GM18868 (cell line): ENCODE results near the gene KLF7.
A peak's percentile ranks its signal among the peaks of the same experiment; 100 is the strongest.

ENCODE experiments used
- ATAC-seq: cut with Tn5 transposase; IDR thresholded peaks from one replicate; pipeline ENCODE4 v1.9.1; 2021; ENCODE audit warnings: mild to moderate bottlenecking, moderate library complexity; ENCODE audit not compliant: unreplicated experiment

Gene KLF7

DNA sequence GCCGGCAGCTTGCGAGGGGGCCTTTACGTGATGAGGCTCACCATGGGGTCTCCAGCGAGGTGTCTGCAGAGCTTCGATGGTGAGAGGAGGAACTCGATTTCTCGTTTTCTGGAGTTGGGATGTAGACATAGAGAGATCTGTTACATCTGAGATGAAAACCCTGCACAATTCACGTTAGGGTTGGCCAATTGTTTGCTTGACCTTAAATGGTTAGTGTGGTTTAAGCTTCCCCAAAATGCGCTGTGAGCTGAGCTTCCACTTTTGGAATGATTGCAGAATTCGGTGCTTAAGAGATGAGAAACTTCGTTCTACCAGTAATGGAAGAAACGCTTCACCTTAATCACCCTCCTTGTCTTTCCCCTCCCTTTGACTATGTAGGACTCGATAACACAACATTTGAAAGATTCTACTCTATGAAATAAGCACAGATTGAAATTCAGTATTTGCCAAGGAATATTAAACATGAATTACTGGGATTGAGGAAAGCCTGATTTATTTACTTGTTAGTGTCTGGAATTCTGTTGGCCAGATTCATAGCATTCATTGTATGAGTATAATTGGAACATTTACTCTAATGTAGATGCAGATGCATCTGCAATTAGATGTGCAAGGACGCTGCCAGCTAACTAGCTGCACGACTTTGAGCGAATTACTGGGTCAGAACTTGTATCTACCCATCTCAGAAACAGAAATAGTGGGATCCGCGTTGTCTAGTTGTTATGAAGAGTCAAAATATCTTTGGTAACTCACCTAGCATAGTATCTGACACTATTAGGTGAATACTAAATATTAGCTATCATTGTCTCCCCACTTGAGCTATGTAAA lies 1.6 kb upstream of the KLF7 start:
- ATAC-seq = peak; percentile 1

DNA sequence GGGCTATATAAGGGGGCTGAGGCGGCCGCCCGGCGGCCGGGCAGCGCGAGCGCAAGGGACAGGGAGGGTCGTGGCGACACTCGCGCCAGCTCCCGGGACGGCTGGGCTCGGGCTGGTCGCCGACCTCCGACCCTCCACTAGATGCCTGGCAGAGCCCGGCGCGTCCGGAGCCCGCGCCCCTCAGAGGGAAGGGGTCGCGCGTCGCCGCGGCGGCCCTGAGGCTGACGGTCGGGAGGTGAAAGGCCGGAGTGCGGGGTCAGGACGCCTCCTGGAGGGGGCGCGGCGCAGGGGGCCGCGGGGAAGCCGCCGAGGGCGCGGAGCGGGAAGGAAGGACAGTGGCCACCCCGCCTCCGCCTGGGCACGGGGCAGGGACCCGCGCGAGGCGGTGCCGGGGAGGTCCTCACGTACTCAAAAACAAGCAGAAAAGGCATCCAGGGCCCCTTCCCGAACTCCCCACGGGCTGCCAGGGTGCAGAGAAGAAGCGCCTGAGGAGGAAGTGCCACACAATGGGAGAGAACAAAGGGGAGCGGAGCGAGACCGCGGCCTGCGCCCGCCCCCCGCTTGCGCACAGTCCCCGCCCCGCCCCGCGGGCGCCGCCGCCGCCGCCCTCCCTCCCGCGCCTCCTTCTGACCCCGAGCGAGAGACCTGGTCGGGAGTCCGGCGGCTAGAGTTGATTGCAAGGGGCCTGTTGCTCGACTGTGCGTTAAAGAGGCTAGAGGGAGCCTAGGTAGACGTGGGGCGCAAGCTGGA lies 776 bp upstream of the KLF7 start:
- peak; percentile 52 for ATAC-seq

DNA sequence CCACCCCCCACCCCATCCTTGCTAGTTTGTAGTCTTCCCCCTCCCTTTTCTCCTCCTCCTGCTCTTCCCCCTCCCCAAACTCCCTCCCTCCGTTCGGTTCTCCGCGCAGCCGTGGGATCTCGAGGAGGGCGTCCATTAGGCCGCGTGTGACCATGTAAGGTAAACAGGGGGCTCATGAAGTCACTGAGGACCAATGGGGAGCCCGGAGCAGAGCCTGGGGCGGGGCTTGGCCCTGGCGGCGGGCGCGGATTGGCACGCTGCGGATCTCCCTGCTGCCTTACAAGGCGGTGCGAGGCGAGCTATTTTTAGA lies 246 bp upstream of the KLF7 start:
- peak; percentile 91 for ATAC-seq

DNA sequence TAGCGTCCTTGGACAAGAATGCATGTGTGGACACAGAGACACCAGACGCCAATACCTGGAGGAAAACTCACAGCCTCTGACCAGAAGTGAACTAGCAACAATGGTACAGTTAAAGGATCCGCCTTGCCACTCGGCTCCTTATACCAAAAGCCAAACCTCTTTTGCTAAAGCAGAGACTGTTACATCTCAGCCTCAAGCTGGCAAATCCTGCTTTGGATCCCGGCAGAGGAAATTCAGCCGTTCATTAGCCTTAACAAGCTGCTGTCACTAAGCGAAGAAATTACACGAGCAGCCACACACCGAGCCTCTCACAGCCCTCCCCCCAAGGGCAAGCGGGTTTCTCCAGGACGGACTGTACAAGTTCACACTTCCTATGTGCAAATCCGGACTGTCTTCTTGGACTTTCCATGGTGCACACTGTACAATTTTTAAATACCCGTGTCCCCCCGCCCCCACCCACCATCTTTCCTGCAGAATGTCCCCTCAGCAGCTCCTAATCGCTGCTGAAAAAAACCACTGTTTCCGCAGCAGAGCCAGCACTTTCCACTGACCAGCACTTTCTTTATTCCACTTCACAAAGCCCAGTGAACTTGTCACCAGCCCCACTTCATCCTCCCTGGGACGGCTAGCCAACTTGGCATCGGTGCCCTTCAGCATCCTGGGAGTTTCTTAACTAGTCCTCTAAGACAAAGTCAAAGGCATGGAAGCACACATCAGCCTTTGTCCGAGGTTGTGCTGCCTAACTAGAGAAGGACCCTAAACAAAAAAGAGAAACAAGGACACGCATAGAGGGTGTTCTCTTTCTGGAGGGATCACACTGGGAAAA lies 1.5 kb downstream of the KLF7 start:
- no peak for ATAC-seq

DNA sequence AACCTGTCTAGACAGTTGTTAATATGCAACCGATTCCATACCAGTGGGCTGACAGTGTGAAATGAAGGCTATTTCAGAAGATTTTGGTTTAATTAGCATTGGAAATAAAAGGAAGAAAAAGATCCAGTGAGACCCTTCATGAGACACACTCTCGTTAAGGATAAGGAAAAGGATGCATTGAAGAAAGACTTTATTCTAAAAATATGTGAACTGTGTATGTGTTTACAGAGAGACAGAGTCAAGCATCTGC lies 2.1 kb downstream of the KLF7 start:
- ATAC-seq = no peak

DNA sequence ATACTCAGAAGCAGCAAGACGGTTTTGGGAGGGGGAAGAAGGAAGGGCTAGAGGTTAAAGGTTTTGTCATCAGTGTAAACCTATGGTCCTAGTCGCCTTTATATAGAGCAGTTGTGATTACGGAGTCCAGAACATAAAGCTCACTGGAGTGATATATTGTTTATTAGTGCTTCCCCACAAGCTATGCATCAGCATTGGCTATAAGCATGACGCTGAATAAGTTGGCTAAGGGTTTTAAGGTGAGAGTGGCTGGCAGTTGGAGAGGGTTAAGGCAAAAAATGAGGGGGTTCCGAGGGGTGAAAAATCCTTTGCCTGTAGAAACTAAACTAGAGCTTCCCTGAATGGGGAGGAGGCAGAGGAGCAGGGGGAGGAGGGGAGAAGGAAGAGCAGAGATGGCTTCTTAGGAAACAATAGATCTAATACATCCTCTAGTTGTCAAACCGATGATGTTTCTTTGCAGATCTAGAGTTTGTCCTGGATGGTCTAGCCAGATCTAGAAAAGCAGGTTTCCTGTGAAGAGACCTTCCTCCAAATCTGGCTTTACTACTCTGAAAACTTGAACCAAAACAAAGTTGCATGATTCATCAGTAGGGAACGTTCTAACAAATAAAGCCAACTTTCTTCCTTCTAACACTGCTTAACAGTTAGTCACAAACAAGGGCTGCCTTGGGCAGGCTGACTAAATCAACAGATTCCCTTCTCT lies 2.5 kb downstream of the KLF7 start:
- ATAC-seq = no peak

DNA sequence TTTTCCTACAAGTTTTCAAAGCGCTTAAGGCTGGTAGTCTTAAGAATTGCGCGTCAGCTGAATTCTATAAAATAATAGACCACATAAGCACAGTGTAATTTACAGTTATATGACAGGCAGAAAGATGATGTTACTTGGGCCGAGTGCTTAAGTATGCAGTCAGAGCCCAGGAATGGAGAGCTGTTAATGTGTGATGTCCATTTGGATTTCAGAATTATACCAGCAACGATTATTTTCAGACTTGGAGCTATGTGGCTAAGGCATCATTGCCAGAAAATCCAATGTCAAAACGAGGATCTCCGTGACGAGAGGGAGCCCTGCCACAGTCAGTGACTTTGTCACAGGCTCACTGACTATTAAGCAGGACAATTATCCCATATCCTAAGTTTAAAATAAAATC lies 3.4 kb downstream of the KLF7 start:
- ATAC-seq = no peak

DNA sequence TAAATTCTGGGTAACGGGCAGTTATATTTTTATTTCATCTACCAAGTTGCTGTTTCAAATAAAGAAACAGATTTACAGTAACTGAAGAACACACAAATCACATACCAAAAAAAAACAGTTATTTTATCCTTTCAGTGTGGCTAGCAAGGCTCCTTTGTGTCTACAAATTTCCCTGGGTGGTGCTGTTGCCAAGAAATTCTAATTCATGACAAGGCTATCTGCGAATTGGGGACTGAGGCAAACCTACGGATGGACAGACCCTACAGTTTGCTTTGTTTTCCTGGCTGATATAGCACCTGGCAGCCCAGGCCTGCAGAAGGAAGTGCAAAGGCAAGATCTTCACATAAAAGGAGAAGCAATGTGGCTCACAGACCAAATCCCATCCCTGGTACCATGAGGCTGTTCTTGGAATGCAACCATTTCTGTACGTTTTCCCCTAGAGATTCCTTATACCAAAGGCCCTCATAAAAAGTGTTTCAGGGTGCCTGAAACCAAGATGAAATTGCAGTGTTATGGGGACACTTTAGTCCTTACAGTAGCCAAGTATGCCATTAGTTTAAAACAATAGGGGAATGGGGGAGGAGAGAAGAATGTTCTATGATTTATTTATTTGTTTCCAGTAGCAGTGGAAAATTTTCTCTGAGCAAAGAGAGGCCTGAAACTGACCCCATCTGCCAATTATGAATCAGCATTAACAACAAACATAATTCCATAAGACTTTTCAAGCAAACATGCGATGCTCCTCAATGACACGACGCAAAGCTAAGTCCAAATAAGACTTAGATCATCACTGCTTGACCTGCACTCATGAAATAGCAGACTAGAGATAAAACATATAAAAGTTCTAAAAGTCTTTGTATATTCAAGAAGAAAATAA lies 4.3 kb downstream of the KLF7 start:
- ATAC-seq = no peak

DNA sequence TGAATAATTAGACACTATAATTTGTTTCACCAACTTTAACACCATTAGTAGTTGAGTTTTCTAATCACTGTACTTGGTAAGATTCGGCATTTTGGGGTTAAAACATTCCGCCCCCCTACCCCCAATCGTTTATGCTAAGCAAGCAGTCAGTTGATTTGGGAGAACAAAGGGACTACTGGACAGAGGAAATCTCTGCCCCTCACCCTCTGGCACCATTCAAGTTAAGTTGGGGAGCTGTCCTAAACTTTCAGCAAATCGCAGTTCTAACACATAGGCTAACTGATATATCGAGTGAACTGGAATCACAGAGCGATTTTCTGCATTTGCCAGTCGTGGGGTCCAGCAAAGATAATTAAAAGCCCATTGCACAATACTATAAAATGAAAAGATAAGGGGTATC lies 5.6 kb downstream of the KLF7 start:
- ATAC-seq = no peak

DNA sequence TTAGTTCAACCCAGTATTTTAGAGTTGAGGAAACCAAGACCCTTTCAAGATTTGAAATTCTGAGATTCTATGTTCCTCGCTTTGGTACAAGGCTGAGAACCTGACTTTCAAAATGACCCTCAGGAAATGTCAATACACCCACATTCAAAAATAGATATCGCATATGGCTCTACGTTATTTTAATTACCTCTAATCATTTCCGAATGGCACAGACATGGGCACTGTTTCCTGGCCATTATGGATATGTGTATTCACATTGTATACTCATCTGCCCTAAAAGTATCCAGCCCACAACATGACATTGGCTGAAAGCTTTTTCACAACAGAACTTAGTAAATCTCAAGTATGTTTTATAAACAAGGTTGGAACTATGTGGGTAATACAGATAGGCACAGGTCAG lies 6.7 kb downstream of the KLF7 start:
- no peak for ATAC-seq

DNA sequence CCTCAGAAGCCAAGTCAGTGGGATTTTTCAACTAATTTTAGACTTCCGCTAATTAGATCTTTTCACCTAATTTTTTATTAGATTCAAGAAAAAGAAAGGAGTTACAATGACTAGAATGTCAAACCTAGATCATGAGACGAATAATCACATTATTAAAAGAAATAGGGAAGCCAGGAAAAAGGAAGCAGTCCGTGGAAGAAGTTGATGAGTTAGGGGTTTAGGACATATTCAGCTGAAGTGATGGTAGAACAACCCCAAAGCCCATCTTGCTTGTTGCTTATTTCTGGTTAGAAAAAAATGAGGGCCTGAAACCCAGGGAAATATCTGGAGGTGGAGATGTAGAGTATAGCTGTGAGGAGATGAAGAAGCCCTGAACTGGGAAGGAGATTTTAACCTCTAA lies 8.0 kb downstream of the KLF7 start:
- ATAC-seq = no peak

DNA sequence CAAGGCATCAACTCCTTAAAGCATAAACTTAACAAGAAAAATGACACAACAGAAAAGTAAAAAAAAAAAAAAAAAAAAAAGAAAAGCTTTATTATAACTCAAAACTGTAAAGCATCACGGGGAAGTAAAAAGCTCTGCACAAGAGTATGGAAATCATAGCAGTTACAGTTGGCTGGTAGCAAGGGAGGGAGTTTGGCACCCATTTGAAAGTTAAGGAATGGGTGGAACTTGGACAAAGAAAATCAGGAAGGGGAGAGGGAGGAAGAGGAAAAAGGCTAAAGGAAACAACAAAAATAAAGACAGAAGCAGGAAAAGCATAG lies 8.6 kb downstream of the KLF7 start:
- no peak for ATAC-seq

DNA sequence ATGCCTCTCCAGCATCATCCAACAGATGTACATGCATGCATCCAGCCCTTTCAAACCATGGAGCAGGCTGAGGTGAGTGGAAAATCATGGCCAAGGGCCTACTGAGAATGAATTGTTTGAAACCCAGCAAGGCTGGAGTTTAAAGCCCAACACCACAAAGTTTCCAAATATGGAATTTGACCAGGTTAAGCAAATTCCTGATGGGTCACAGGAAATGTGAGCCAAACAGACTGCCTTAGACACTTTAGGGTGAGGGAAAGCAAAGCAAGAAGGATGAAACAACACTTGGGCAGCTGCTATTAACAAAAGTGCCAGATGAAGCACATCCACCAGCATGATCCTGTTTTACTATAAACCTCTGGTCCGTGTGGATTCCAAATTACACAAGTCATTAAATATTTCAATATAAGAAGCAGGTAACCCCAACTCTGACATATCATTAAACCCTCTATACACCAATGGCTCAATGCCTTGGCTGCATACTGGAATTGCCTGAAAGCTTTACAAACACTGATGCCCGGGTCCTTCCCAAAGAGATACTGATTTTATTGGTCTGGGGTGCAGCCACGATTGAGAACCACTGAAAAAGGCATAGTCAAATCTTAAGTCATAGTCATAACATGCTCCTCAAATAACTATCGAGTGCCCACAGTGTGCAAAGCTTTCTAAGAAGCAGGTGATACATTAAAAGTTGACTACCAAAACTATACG lies 9.1 kb downstream of the KLF7 start:
- peak; percentile 82 for ATAC-seq

DNA sequence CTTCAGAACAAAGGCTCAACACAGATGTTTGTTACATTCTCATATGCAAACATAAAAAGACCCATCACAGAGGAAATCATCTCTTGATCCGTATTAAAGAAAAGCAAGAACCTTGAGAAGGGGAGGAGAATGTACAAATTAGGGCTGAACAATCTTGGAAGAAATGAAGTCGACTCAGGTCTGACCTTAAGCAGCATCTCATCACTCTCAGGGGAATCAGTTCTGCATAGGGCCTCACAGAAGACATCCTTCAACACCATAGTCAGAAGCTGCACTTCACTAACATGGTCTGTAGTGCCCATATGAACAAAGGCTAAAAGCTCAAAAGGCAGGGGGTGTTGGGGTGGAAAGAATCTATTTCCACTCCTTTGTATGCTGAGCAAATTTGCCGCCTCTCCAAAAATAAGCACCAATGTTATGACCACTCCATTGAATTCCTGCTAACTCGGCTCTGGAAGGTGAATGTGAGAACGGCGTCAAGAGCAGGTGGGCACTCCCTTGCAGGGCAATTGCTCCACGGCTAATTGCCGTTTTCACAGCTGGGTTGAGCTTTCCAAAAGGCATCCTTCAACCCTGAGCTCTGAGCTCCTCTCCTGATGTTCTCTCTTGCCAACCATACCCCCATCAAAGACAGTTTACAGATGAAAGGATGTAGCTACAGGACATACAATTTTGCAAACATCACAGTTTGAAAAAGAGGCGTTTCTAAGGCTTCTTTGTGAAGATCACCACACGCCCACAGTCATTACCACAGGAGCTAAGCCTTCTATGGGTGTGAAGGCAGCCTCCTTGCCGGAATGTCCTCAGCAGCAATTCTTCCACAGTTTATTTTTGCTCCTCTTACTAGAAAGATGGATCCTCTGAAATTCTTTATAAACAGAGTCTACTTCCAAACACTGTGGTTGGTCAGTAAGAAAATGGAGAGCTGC lies 10.0 kb downstream of the KLF7 start:
- no peak for ATAC-seq

DNA sequence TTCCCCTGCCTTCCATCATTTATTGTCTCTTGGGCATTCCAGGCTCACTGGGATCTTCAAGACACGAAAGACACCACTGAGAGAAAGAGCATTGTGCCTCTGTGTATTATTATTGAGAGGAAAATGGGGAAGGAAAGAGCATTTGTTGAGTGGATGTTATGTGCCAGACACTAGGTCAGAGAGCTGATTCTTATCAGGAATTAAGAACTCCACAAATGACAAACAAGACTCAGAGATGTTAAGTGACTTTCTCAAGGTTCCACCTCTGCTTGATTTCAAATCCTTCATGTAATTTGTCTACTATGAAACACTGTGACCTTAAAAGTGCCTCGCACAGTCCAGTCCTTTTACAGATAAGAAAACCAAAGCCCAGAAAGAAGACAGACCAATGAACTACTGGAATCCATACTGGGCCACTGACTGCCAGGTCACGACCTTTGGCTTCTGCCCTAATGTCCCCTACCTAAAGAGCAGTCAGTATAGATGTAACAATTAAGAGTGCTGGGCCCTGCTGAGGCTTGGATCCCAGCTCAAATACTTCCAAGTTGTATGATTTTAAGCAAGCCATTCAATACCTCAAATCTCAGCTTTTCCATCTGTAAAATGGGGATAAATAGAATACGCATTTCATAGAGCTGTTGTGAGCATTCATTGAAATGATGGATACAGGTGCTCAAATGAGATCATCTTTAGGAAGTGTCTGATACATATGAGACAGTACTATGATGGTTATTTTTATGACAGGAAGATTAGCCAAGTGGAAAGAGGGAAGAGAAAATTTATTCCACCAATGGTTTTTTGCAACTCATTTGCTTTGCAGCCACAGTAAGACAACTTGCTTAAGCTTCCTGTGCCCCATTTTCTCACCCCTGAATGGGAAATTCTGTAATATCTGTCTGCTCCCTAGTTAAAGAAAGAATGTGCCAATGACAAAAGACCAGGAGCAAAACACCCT lies 10.9 kb downstream of the KLF7 start:
- no peak for ATAC-seq

DNA sequence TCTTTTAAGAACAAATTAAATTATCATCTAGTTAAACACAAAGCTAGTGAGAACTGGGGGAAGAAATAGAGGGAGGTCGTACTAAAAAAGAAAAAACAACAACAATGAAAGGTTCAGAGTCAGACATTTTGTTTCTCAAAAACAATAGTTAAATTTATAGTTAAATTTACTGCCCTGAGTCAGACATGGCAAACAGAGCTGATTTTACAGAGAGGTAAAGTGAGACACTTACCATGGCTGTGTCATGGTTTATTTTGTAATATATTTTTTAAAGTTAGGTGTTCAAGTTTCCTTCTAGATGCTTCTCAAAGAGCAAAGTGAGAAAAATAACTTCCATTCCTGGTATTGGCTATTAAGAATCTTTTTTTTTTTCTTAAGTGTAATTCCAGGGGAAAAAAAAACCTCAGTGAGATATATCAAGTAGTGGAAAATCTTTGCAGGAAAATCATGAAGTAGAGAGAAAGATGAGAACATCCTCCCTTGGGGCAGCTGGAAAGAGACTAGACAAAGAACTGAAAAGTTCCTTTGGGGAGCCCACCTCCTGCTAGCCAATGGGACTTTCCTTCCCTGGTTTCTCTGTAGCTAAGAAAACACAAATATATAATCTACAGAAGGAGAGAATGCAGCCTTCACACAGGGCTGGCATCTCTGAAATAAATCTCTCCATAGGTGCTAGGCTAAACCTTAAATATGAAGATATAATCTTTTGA lies 12.3 kb downstream of the KLF7 start:
- no peak for ATAC-seq

DNA sequence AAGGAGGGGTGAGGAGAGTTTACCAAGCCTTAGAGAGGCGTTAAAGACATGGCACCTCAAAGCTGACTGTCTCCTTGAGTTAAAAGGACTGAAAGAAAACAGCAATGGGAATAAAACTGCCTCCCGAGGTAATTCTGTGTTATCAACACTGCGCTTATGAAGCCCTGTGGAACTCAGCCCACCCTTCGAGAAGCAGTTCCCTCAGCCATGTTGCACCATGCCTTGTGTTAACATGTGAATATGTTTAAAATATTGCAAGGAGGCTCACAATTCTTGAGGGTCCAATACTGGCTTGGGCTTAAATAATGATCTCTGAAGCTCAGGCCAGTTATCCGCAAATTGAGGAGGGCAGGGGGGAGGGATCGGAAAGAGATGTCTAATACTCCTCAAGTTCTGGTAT lies 14.7 kb downstream of the KLF7 start:
- no peak for ATAC-seq
